Ramos (cell line): ENCODE data around the gene MGMT.

Experiments used
- in situ Hi-C: fragments of 300-500 bp; cut with MboI; formaldehyde crosslinking; loops from one replicate; pipeline ENCODE4 v1.14.3; 2022; ENCODE audit warnings: low sequenced_read_pairs; ENCODE audit not compliant: unreplicated experiment

The MGMT gene

GRCh38 chr10:129673292-129673691, 206.3 kb downstream of the MGMT start:
- in situ Hi-C loops = no loop called here

- in situ Hi-C loops = no loop called here
Observed at GRCh38 chr10:129675027-129675769, 208.2 kb downstream of the MGMT start.

- in situ Hi-C loops = no loop called here
Observed at GRCh38 chr10:129676014-129676413, 209.0 kb downstream of the MGMT start.

GRCh38 chr10:129677377-129677927, 210.4 kb downstream of the MGMT start:
- in situ Hi-C loops = no loop called here

- in situ Hi-C loops = no loop called here
Observed at GRCh38 chr10:129678186-129678585, 211.1 kb downstream of the MGMT start.

GRCh38 chr10:129679207-129679606, 212.2 kb downstream of the MGMT start:
- in situ Hi-C loops = no loop called here

GRCh38 chr10:129680661-129681344, 213.8 kb downstream of the MGMT start:
- in situ Hi-C loops = no loop called here

GRCh38 chr10:129681856-129682255, 214.8 kb downstream of the MGMT start:
- in situ Hi-C loops = no loop called here

GRCh38 chr10:129683519-129683918, 216.5 kb downstream of the MGMT start:
- in situ Hi-C loops = no loop called here

- in situ Hi-C loops = no loop called here
Observed at GRCh38 chr10:129683920-129684319, 216.9 kb downstream of the MGMT start.

GRCh38 chr10:129685271-129685670, 218.2 kb downstream of the MGMT start:
- in situ Hi-C loops = no loop called here

- in situ Hi-C loops = no loop called here
Observed at GRCh38 chr10:129689671-129690071, 222.6 kb downstream of the MGMT start.

- in situ Hi-C loops = no loop called here
Observed at GRCh38 chr10:129690248-129691070, 223.4 kb downstream of the MGMT start.

GRCh38 chr10:129692695-129693094, 225.7 kb downstream of the MGMT start:
- in situ Hi-C loops = no loop called here

GRCh38 chr10:129693382-129693781, 226.3 kb downstream of the MGMT start:
- in situ Hi-C loops = no loop called here

- in situ Hi-C loops = no loop called here
Observed at GRCh38 chr10:129694184-129694583, 227.1 kb downstream of the MGMT start.

- in situ Hi-C loops = no loop called here
Observed at GRCh38 chr10:129694691-129695243, 227.7 kb downstream of the MGMT start.

- in situ Hi-C loops = no loop called here
Observed at GRCh38 chr10:129695671-129696070, 228.6 kb downstream of the MGMT start.

GRCh38 chr10:129696636-129697035, 229.6 kb downstream of the MGMT start:
- in situ Hi-C loops = no loop called here

GRCh38 chr10:129697463-129698247, 230.6 kb downstream of the MGMT start:
- in situ Hi-C loops = no loop called here
